SK-N-SH treated with all-trans-retinoic acid at 6 μM for 48 hours (cell line): Measurements from ENCODE around the gene ADAM11.

Source experiments
- ATAC-seq: fragments of 200-7000 bp; cut with Tn5 transposase; 3 replicates; pipeline ENCODE4 v1.9.1; 2020; ENCODE audit warnings: mild to moderate bottlenecking, moderate library complexity
- ARNTL ChIP-seq: fragments of 450-650 bp; formaldehyde crosslinking; IDR thresholded peaks from 2 replicates; pipeline ENCODE4 v1.5.0; 2020; ENCODE audit warnings: low read depth, mild to moderate bottlenecking, moderate library complexity, borderline replicate concordance
- BACH2 ChIP-seq: fragments of 250-450 bp; sonication (Bioruptor Pico); IDR thresholded peaks from 2 replicates; pipeline ENCODE4 v1.9.0; 2021; ENCODE audit warnings: mild to moderate bottlenecking, borderline replicate concordance
- CSDC2 ChIP-seq: fragments of 250-450 bp; sonication (Bioruptor Pico); IDR thresholded peaks from 2 replicates; pipeline ENCODE4 v1.5.0; 2020; ENCODE audit warnings: mild to moderate bottlenecking, moderate library complexity
- ESRRG ChIP-seq: fragments of 250-450 bp; sonication (Bioruptor Pico); IDR thresholded peaks from 2 replicates; pipeline ENCODE4 v1.6.1; 2021; ENCODE audit warnings: mild to moderate bottlenecking
- GLIS3 ChIP-seq: fragments of 250-450 bp; sonication (Bioruptor Pico); IDR thresholded peaks from 2 replicates; pipeline ENCODE4 v1.5.0; 2020; ENCODE audit warnings: mild to moderate bottlenecking, moderate library complexity
- ISL1 ChIP-seq: fragments of 250-450 bp; sonication (Bioruptor Pico); IDR thresholded peaks from 2 replicates; pipeline ENCODE4 v2.1.2; 2022; ENCODE audit warnings: mild to moderate bottlenecking, moderate library complexity
- OSR1 ChIP-seq: fragments of 250-450 bp; sonication (Bioruptor Pico); IDR thresholded peaks from 2 replicates; pipeline ENCODE4 v1.8.0; 2022; ENCODE audit warnings: moderate library complexity, mild to moderate bottlenecking, inconsistent platforms
- PPARA ChIP-seq: fragments of 250-450 bp; sonication (Bioruptor Pico); IDR thresholded peaks from 2 replicates; pipeline ENCODE4 v1.5.0; 2020; ENCODE audit warnings: mild to moderate bottlenecking, borderline replicate concordance
- RARB ChIP-seq: fragments of 250-450 bp; sonication (Bioruptor Pico); IDR thresholded peaks from 2 replicates; pipeline ENCODE4 v1.8.0; 2021; ENCODE audit warnings: mild to moderate bottlenecking, moderate library complexity
- SNAI2 ChIP-seq: fragments of 250-450 bp; sonication (Bioruptor Pico); IDR thresholded peaks from 2 replicates; pipeline ENCODE4 v1.5.0; 2020; ENCODE audit warnings: mild to moderate bottlenecking, moderate library complexity
- TOX ChIP-seq: fragments of 250-450 bp; sonication (Bioruptor Pico); IDR thresholded peaks from 2 replicates; pipeline ENCODE4 v1.8.0; 2021; ENCODE audit warnings: mild to moderate bottlenecking, moderate library complexity, borderline replicate concordance
- ZC3H10 ChIP-seq: fragments of 250-450 bp; sonication (Bioruptor Pico); IDR thresholded peaks from 2 replicates; pipeline ENCODE4 v1.5.1; 2021; ENCODE audit warnings: mild to moderate bottlenecking, moderate library complexity
- ZFP3 ChIP-seq: fragments of 250-450 bp; sonication (Bioruptor Pico); IDR thresholded peaks from 2 replicates; pipeline ENCODE4 v1.5.0; 2020; ENCODE audit warnings: mild to moderate bottlenecking, moderate library complexity
- ZFP30 ChIP-seq: fragments of 450-650 bp; formaldehyde crosslinking; IDR thresholded peaks from 2 replicates; pipeline ENCODE4 v1.5.0; 2022; ENCODE audit warnings: mild to moderate bottlenecking, moderate library complexity
- ZNF565 ChIP-seq: fragments of 450-650 bp; formaldehyde crosslinking; conservative IDR thresholded peaks from 2 replicates; pipeline ENCODE4 v1.5.0; 2020; ENCODE audit warnings: low read depth, mild to moderate bottlenecking, moderate library complexity
- ZNF70 ChIP-seq: fragments of 450-650 bp; formaldehyde crosslinking; IDR thresholded peaks from 2 replicates; pipeline ENCODE4 v1.5.0; 2020; ENCODE audit warnings: mild to moderate bottlenecking, moderate library complexity
- ZNF8 ChIP-seq: fragments of 450-650 bp; formaldehyde crosslinking; IDR thresholded peaks from 2 replicates; pipeline ENCODE4 v1.5.0; 2020; ENCODE audit warnings: mild to moderate bottlenecking, moderate library complexity
- TF ChIP-seq, protein P1 (sequence below): fragments of 250-450 bp; sonication (Bioruptor Pico); IDR thresholded peaks from 2 replicates; pipeline ENCODE4 v1.5.0; 2020; ENCODE audit warnings: mild to moderate bottlenecking, moderate library complexity
- TF ChIP-seq, protein P2 (sequence below): fragments of 250-450 bp; sonication (Bioruptor Pico); IDR thresholded peaks from 2 replicates; pipeline ENCODE4 v1.8.0; 2020; ENCODE audit warnings: mild to moderate bottlenecking, moderate library complexity, borderline replicate concordance
- TF ChIP-seq, protein P3 (sequence below): fragments of 250-450 bp; sonication (Bioruptor Pico); IDR thresholded peaks from 2 replicates; pipeline ENCODE4 v1.5.1; 2020; ENCODE audit warnings: low read depth, mild to moderate bottlenecking, moderate library complexity
- TF ChIP-seq, protein P4 (sequence below): fragments of 250-450 bp; sonication (Bioruptor Pico); IDR thresholded peaks from 2 replicates; pipeline ENCODE4 v1.5.1; 2021; ENCODE audit warnings: mild to moderate bottlenecking, moderate library complexity
- TF ChIP-seq, protein P5 (sequence below): fragments of 250-450 bp; sonication (Bioruptor Pico); IDR thresholded peaks from 2 replicates; pipeline ENCODE4 v1.8.0; 2021; ENCODE audit warnings: low read depth, mild to moderate bottlenecking, moderate library complexity, borderline replicate concordance

Gene ADAM11

GRCh38 chr17:44736551-44737240 is 22.1 kb upstream of the ADAM11 start:
- ATAC-seq, result no peak
- TF ChIP-seq TOX, result no peak
- TF ChIP-seq SNAI2, result no peak

DNA sequence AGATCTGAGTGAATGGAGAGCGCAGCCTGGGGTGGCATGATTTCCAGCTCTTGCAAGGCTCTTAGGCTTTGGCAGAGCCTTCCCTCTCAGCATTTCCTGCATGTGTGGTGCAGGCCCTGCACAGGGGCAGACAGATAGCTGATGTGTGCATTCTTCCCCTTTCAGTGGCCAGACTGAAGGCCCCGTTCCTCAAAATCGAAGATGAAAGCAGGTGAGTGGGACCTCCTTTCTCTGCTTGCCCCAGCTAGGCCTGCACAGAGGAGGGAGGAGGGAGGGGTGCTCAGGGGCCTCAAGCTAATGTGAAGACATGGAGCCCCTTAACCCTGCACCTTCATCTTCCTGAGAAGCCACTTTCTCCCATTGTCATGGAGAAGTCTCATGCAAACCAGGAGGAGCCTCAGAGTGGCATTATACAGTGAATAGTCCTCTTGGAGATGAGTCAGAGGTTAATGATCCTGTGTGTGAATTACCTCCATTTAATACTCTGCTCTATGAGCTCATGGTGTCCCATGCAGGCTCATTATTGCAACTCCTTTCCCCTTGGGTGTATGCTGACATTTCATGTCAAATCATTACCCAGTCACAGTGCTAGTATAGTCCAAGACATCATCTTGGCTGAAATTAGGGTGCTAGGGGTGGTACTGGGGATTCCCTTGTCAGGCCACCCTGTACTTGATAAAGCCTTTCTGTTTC is 20.4 kb upstream of the ADAM11 start:
- ATAC-seq, result peak; percentile 24; the same call in 2 of the 3 replicates
- TF ChIP-seq, protein P1, sequence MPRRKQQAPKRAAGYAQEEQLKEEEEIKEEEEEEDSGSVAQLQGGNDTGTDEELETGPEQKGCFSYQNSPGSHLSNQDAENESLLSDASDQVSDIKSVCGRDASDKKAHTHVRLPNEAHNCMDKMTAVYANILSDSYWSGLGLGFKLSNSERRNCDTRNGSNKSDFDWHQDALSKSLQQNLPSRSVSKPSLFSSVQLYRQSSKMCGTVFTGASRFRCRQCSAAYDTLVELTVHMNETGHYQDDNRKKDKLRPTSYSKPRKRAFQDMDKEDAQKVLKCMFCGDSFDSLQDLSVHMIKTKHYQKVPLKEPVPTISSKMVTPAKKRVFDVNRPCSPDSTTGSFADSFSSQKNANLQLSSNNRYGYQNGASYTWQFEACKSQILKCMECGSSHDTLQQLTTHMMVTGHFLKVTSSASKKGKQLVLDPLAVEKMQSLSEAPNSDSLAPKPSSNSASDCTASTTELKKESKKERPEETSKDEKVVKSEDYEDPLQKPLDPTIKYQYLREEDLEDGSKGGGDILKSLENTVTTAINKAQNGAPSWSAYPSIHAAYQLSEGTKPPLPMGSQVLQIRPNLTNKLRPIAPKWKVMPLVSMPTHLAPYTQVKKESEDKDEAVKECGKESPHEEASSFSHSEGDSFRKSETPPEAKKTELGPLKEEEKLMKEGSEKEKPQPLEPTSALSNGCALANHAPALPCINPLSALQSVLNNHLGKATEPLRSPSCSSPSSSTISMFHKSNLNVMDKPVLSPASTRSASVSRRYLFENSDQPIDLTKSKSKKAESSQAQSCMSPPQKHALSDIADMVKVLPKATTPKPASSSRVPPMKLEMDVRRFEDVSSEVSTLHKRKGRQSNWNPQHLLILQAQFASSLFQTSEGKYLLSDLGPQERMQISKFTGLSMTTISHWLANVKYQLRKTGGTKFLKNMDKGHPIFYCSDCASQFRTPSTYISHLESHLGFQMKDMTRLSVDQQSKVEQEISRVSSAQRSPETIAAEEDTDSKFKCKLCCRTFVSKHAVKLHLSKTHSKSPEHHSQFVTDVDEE (CRISPR knock-in tag), result no peak
- no peak for TF ChIP-seq ZNF70
- TF ChIP-seq ARNTL (CRISPR knock-in tag), result no peak
- no peak for TF ChIP-seq BACH2
- TF ChIP-seq, protein P2, sequence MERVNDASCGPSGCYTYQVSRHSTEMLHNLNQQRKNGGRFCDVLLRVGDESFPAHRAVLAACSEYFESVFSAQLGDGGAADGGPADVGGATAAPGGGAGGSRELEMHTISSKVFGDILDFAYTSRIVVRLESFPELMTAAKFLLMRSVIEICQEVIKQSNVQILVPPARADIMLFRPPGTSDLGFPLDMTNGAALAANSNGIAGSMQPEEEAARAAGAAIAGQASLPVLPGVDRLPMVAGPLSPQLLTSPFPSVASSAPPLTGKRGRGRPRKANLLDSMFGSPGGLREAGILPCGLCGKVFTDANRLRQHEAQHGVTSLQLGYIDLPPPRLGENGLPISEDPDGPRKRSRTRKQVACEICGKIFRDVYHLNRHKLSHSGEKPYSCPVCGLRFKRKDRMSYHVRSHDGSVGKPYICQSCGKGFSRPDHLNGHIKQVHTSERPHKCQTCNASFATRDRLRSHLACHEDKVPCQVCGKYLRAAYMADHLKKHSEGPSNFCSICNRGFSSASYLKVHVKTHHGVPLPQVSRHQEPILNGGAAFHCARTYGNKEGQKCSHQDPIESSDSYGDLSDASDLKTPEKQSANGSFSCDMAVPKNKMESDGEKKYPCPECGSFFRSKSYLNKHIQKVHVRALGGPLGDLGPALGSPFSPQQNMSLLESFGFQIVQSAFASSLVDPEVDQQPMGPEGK (CRISPR knock-in tag), result no peak
- TF ChIP-seq, protein P3, sequence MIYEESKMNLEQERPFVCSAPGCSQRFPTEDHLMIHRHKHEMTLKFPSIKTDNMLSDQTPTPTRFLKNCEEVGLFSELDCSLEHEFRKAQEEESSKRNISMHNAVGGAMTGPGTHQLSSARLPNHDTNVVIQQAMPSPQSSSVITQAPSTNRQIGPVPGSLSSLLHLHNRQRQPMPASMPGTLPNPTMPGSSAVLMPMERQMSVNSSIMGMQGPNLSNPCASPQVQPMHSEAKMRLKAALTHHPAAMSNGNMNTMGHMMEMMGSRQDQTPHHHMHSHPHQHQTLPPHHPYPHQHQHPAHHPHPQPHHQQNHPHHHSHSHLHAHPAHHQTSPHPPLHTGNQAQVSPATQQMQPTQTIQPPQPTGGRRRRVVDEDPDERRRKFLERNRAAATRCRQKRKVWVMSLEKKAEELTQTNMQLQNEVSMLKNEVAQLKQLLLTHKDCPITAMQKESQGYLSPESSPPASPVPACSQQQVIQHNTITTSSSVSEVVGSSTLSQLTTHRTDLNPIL (CRISPR knock-in tag), result no peak
- no peak for TF ChIP-seq ISL1 (CRISPR knock-in tag)
- TF ChIP-seq OSR1 (CRISPR knock-in tag), result no peak
- no peak for TF ChIP-seq ZFP3 (CRISPR knock-in tag)
- no peak for TF ChIP-seq PPARA (CRISPR knock-in tag)
- TF ChIP-seq RARB, result no peak
- no peak for TF ChIP-seq CSDC2
- TF ChIP-seq, protein P4, sequence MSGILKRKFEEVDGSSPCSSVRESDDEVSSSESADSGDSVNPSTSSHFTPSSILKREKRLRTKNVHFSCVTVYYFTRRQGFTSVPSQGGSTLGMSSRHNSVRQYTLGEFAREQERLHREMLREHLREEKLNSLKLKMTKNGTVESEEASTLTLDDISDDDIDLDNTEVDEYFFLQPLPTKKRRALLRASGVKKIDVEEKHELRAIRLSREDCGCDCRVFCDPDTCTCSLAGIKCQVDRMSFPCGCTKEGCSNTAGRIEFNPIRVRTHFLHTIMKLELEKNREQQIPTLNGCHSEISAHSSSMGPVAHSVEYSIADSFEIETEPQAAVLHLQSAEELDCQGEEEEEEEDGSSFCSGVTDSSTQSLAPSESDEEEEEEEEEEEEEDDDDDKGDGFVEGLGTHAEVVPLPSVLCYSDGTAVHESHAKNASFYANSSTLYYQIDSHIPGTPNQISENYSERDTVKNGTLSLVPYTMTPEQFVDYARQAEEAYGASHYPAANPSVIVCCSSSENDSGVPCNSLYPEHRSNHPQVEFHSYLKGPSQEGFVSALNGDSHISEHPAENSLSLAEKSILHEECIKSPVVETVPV, result no peak
- no peak for TF ChIP-seq ZC3H10
- TF ChIP-seq ESRRG, result no peak
- TF ChIP-seq ZNF8 (CRISPR knock-in tag), result no peak
- TF ChIP-seq, protein P5, sequence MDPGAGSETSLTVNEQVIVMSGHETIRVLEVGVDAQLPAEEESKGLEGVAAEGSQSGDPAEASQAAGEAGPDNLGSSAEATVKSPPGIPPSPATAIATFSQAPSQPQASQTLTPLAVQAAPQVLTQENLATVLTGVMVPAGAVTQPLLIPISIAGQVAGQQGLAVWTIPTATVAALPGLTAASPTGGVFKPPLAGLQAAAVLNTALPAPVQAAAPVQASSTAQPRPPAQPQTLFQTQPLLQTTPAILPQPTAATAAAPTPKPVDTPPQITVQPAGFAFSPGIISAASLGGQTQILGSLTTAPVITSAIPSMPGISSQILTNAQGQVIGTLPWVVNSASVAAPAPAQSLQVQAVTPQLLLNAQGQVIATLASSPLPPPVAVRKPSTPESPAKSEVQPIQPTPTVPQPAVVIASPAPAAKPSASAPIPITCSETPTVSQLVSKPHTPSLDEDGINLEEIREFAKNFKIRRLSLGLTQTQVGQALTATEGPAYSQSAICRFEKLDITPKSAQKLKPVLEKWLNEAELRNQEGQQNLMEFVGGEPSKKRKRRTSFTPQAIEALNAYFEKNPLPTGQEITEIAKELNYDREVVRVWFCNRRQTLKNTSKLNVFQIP, result no peak
- TF ChIP-seq ZFP30 (CRISPR knock-in tag), result no peak

GRCh38 chr17:44741316-44741715 is 17.5 kb upstream of the ADAM11 start:
- no peak for ATAC-seq
- TF ChIP-seq ZNF565 (no peak), BACH2 (no peak), ZFP3 (CRISPR knock-in tag) (no peak), ARNTL (CRISPR knock-in tag) (no peak), ESRRG (no peak), ZC3H10 (no peak), RARB (no peak), ZFP30 (CRISPR knock-in tag) (no peak), GLIS3 (CRISPR knock-in tag) (no peak), ISL1 (CRISPR knock-in tag) (no peak)
- TF ChIP-seq, protein P5, result no peak
- TF ChIP-seq, protein P4, result no peak
